Measurements from ENCODE around the gene SLC5A5. TPM values are rescaled to one million over a fixed set of nuclear protein-coding genes. Genes with fewer than 3 reads are reported as not detected.

Gene SLC5A5
- total RNA-seq, 1 experiment from 2014 or later = 6.3 TPM

- intact Hi-C loops (cut with micrococcal nuclease; ENCODE audit: unreplicated experiment) (no loop called here), in situ Hi-C loops (cut with HindIII; ENCODE audit: low pct_unique_long_range_greater_than_20kb, low sequenced_read_pairs) (no loop called here)
- H3K4me1 ChIP-seq (ENCODE audit: control insufficient read depth, insufficient read depth, low read length) = no peaks in the 10 kb centered on the region
- H3K36me3 ChIP-seq (ENCODE audit: control insufficient read depth, insufficient read depth, low read length) = no peaks in the 10 kb centered on the region
- BruUV-seq (replicated peaks) = no TSS peak
- ATAC-seq (no peak), DNase-seq (ENCODE audit: low read depth, low spot score) (no peak)
- H3K9me3 ChIP-seq (ENCODE audit: control insufficient read depth, insufficient read depth, low read depth, low read length) = no peaks in the 10 kb centered on the region
- ChIA-PET POLR2A (no interaction called here), CTCF (no interaction called here)
- H3K4me3 ChIP-seq (ENCODE audit: low read depth in 2 of 2, low read length in 2 of 2) = no peak overlapping the region
- no peaks in the 10 kb centered on the region for H3K27me3 ChIP-seq (ENCODE audit: control insufficient read depth, insufficient read depth, low read length)
- TF ChIP-seq CTCF (IDR thresholded peaks at IDR 0.05) = no peak
- TF ChIP-seq SIN3A (IDR thresholded peaks at IDR 0.05; ENCODE audit: borderline replicate concordance, insufficient read depth, low read depth, low read length) = no peak
- TF ChIP-seq TCF7L2 (IDR thresholded peaks at IDR 0.05; ENCODE audit: low read depth, low read length) = no peak
- no peak for TF ChIP-seq POLR2AphosphoS5 (IDR thresholded peaks at IDR 0.05; ENCODE audit: low read depth, low read length)
- TF ChIP-seq REST (IDR thresholded peaks at IDR 0.05; ENCODE audit: insufficient read depth in 1 of 2, low read depth in 2 of 2, low read length in 1 of 2) = no peak
- H3K27ac ChIP-seq (ENCODE audit: low read length) = no peak overlapping the region
These were observed 36.4 kb upstream of the SLC5A5 start for GRCh38 chr19:17835182-17836006.

DNA sequence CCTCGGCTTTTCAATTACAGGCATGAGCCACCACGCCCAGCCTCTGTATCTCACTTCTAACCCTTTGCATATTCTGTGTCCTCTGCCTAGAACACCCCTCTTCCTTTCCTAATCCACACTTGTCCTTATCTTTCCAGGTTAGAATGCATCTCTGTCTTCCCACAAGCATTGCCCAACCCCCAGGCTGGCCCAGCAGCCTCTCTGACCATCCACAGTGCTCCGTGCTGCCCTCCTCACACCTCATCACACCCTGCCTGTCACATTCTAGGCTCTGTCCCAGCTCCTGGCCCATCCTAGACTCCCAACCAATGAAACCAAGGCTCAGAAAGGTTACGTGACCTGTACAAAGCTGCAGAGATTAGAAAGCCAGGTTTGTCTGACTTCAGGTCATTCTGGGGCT is 35.2 kb upstream of the SLC5A5 start:
- Histone ChIP-seq H3K27me3 (ENCODE audit: control insufficient read depth, insufficient read depth, low read length) (no peaks in the 10 kb centered on the region), H3K27ac (ENCODE audit: low read length) (no peak overlapping the region), H3K4me1 (ENCODE audit: control insufficient read depth, insufficient read depth, low read length) (no peaks in the 10 kb centered on the region), H3K4me3 (ENCODE audit: low read depth in 2 of 2, low read length in 2 of 2) (no peak overlapping the region), H3K9me3 (ENCODE audit: control insufficient read depth, insufficient read depth, low read depth, low read length) (no peaks in the 10 kb centered on the region), H3K36me3 (ENCODE audit: control insufficient read depth, insufficient read depth, low read length) (no peaks in the 10 kb centered on the region)
- in situ Hi-C loops (cut with HindIII; ENCODE audit: low pct_unique_long_range_greater_than_20kb, low sequenced_read_pairs) (no loop called here), intact Hi-C loops (cut with micrococcal nuclease; ENCODE audit: unreplicated experiment) (no loop called here)
- CTCF ChIA-PET = no interaction called here
- ATAC-seq (no peak), DNase-seq (ENCODE audit: low read depth, low spot score) (no peak)
- POLR2A ChIA-PET = no interaction called here
- BruUV-seq (replicated peaks) = no TSS peak
- TF ChIP-seq REST (IDR thresholded peaks at IDR 0.05; ENCODE audit: insufficient read depth in 1 of 2, low read depth in 2 of 2, low read length in 1 of 2) = no peak
- no peak for TF ChIP-seq POLR2AphosphoS5 (IDR thresholded peaks at IDR 0.05; ENCODE audit: low read depth, low read length)
- no peak for TF ChIP-seq CTCF (IDR thresholded peaks at IDR 0.05)
- TF ChIP-seq SIN3A (IDR thresholded peaks at IDR 0.05; ENCODE audit: borderline replicate concordance, insufficient read depth, low read depth, low read length) = no peak
- no peak for TF ChIP-seq TCF7L2 (IDR thresholded peaks at IDR 0.05; ENCODE audit: low read depth, low read length)
